GM21529 (cell line): ENCODE data around the gene BAK1.
"Not testable (repeated sequence)": the region's sequence is repeated elsewhere in the genome, so short reads cannot be mapped to it uniquely, and the experiment has no call there.

Experiments used
- ATAC-seq: cut with Tn5 transposase; IDR thresholded peaks from one replicate; pipeline ENCODE4 v1.9.1; 2021; ENCODE audit not compliant: unreplicated experiment

Gene BAK1

GRCh38 chr6:33557376-33557775, 22.7 kb downstream of the BAK1 start:
- ATAC-seq = no peak

- ATAC-seq = not testable (repeated sequence)
Observed at GRCh38 chr6:33552883-33553282, 27.2 kb downstream of the BAK1 start.

- ATAC-seq = no peak
Observed at GRCh38 chr6:33552252-33552651, 27.8 kb downstream of the BAK1 start.

- no peak for ATAC-seq
Observed at GRCh38 chr6:33551538-33551937, 28.5 kb downstream of the BAK1 start.

GRCh38 chr6:33549896-33550295, 30.2 kb downstream of the BAK1 start:
- ATAC-seq = no peak

GRCh38 chr6:33549196-33549595, 30.9 kb downstream of the BAK1 start:
- ATAC-seq = no peak

- no peak for ATAC-seq
Observed at GRCh38 chr6:33547499-33547898, 32.6 kb downstream of the BAK1 start.

GRCh38 chr6:33546766-33547165, 33.3 kb downstream of the BAK1 start:
- ATAC-seq = no peak

GRCh38 chr6:33545292-33545691, 34.8 kb downstream of the BAK1 start:
- not testable (repeated sequence) for ATAC-seq

GRCh38 chr6:33543116-33543515, 37.0 kb downstream of the BAK1 start:
- no peak for ATAC-seq

- no peak for ATAC-seq
Observed at GRCh38 chr6:33540768-33541167, 39.3 kb downstream of the BAK1 start.

GRCh38 chr6:33534702-33535101, 45.4 kb downstream of the BAK1 start:
- ATAC-seq = no peak

- not testable (repeated sequence) for ATAC-seq
Observed at GRCh38 chr6:33533163-33533869, 46.8 kb downstream of the BAK1 start.

- not testable (repeated sequence) for ATAC-seq
Observed at GRCh38 chr6:33532431-33532830, 47.6 kb downstream of the BAK1 start.

GRCh38 chr6:33530617-33531016, 49.5 kb downstream of the BAK1 start:
- not testable (repeated sequence) for ATAC-seq
